ENCODE results near the gene CCDC47. TPM values are rescaled to one million over a fixed set of nuclear protein-coding genes. Genes with fewer than 3 reads are reported as not detected.
A peak's percentile ranks its signal among the peaks of the same experiment; 100 is the strongest.

CCDC47 gene
- total and polyA plus RNA-seq, 2 of the 13 experiments (the other 11 are each of a cell fraction or from before 2014, with no cell fraction given) = 59.3 to 99.5 TPM

- TF ChIP-seq MTF2 (CRISPR knock-in tag; IDR thresholded peaks at IDR 0.05; ENCODE audit: borderline replicate concordance) = 0 out of 2 replicates have a peak, but pooled peaks have one; percentile 13
- TF ChIP-seq ATF2 (CRISPR knock-in tag; IDR thresholded peaks at IDR 0.05) = peak; percentile 99
- no peak; the same call in 1 of the 2 replicates for TF ChIP-seq TIGD3 (CRISPR knock-in tag; IDR thresholded peaks at IDR 0.05; ENCODE audit: borderline replicate concordance)
- TF ChIP-seq CCAR2 (optimal IDR thresholded peaks at IDR 0.05; ENCODE audit: low read depth, low read length) = peak; percentile 42
- TF ChIP-seq TRAFD1 (CRISPR knock-in tag; IDR thresholded peaks at IDR 0.05; ENCODE audit: borderline replicate concordance) = no peak
- TF ChIP-seq ZNF841 (CRISPR knock-in tag; IDR thresholded peaks at IDR 0.05; ENCODE audit: borderline replicate concordance) = no peak
- no peak for TF ChIP-seq HNF4G (IDR thresholded peaks at IDR 0.05; ENCODE audit: borderline replicate concordance, low read depth, low read length)
- TF ChIP-seq HNF4G (CRISPR knock-in tag; IDR thresholded peaks at IDR 0.05; ENCODE audit: borderline replicate concordance, low read depth) = peak; percentile 69; the same call in 1 of the 2 replicates
- TF ChIP-seq SRF (IDR thresholded peaks at IDR 0.05; ENCODE audit: low read depth, low read length) = no peak; the same call in 1 of the 2 replicates
- no peak; the same call in 1 of the 2 replicates for TF ChIP-seq BHLHE40 (IDR thresholded peaks at IDR 0.05; ENCODE audit: low read length)
- TF ChIP-seq MYNN (CRISPR knock-in tag; IDR thresholded peaks at IDR 0.05; ENCODE audit: low read depth) = no peak
- TF ChIP-seq ZFAT (CRISPR knock-in tag; conservative IDR thresholded peaks at IDR 0.05) = peak; percentile 88
- TF ChIP-seq ZNF382 (CRISPR knock-in tag; IDR thresholded peaks at IDR 0.05; ENCODE audit: borderline replicate concordance) = no peak
- TF ChIP-seq YEATS2 (CRISPR knock-in tag; IDR thresholded peaks at IDR 0.05; ENCODE audit: borderline replicate concordance) = peak; percentile 99
- peak; percentile 95 for TF ChIP-seq ARNT2 (CRISPR knock-in tag; IDR thresholded peaks at IDR 0.05; ENCODE audit: low read depth)
- TF ChIP-seq FOXP1 (IDR thresholded peaks at IDR 0.05) = no peak
- TF ChIP-seq FOXP1 (CRISPR knock-in tag; IDR thresholded peaks at IDR 0.05) = no peak
- TF ChIP-seq RNF219 (CRISPR knock-in tag; IDR thresholded peaks at IDR 0.05) = no peak; the same call in 1 of the 2 replicates
- TF ChIP-seq ZNF44 (CRISPR knock-in tag; IDR thresholded peaks at IDR 0.05) = peak; percentile 95
- peak; percentile 98; the same call in 1 of the 2 replicates for TF ChIP-seq CENPBD1 (CRISPR knock-in tag; IDR thresholded peaks at IDR 0.05; ENCODE audit: borderline replicate concordance, low read depth)
Observed at GRCh38 chr17:63773272-63774140, at the start of gene CCDC47 (continued).
